GM12878 (cell line): ENCODE measurements around the gene KCTD16. TPM values are rescaled to one million over a fixed set of nuclear protein-coding genes. Genes with fewer than 3 reads are reported as not detected.
A peak's percentile ranks its signal among the peaks of the same experiment; 100 is the strongest.

Experiments used
- CBX3 ChIP-seq: fragments of 200-600 bp; sonication (generic); IDR thresholded peaks from 2 replicates; pipeline ENCODE4 v1.6.1; 2016; ENCODE audit warnings: low read depth, borderline replicate concordance
- ESRRA ChIP-seq: IDR thresholded peaks from 2 replicates; pipeline ENCODE4 v1.6.1; 2012; ENCODE audit warnings: mild to moderate bottlenecking, low read length, improper control_type of control experiment
- ETV6 ChIP-seq, 2 experiments: fragments of 450-650 bp in 1 of 2; IDR thresholded peaks in 1 of 2; conservative IDR thresholded peaks in 1 of 2; 2 replicates each; pipeline ENCODE4 v1.6.1; 2014; ENCODE audit warnings: antibody characterized with exemption in 1 of 2, borderline replicate concordance in 1 of 2, low read depth in 1 of 2, mild to moderate bottlenecking in 1 of 2, moderate library complexity in 1 of 2
- KDM1A ChIP-seq: fragments of 200-600 bp; sonication (generic); IDR thresholded peaks from 2 replicates; pipeline ENCODE4 v1.6.1; 2016; ENCODE audit warnings: borderline replicate concordance
- MEF2B ChIP-seq: fragments of 450-650 bp; IDR thresholded peaks from 2 replicates; pipeline ENCODE4 v1.6.1; 2018; ENCODE audit warnings: mild to moderate bottlenecking, moderate library complexity; ENCODE audit not compliant: partially characterized antibody, poor library complexity, severe bottlenecking
- MTA2 ChIP-seq: fragments of 450-650 bp; IDR thresholded peaks from 2 replicates; pipeline ENCODE4 v1.6.1; 2016; ENCODE audit warnings: low read depth, mild to moderate bottlenecking, moderate library complexity
- POLR2AphosphoS5 ChIP-seq: IDR thresholded peaks from 2 replicates; pipeline ENCODE4 v1.6.1; 2011; ENCODE audit warnings: mild to moderate bottlenecking, low read length, inconsistent platforms
- RELA ChIP-seq: fragments of 450-650 bp; IDR thresholded peaks from 2 replicates; pipeline ENCODE4 v1.8.0; 2014; ENCODE audit warnings: borderline replicate concordance; ENCODE audit not compliant: partially characterized antibody
- SIX5 ChIP-seq: IDR thresholded peaks from 2 replicates; pipeline ENCODE4 v1.6.1; 2011; ENCODE audit warnings: mild to moderate bottlenecking, low read depth, low read length, moderate library complexity; ENCODE audit not compliant: severe bottlenecking
- TAF1 ChIP-seq: IDR thresholded peaks from 2 replicates; pipeline ENCODE4 v1.6.1; 2011; ENCODE audit warnings: mild to moderate bottlenecking, low read depth, low read length, borderline replicate concordance
- TBL1XR1 ChIP-seq: IDR thresholded peaks from 2 replicates; pipeline ENCODE4 v1.6.1; 2012; ENCODE audit warnings: low read depth, low read length, improper control_type of control experiment
- TCF12 ChIP-seq: IDR thresholded peaks from 2 replicates; pipeline ENCODE4 v1.6.1; 2011; ENCODE audit warnings: low read depth, mild to moderate bottlenecking, low read length
- TCF7 ChIP-seq: IDR thresholded peaks from 2 replicates; pipeline ENCODE4 v1.6.1; 2014; ENCODE audit warnings: antibody characterized with exemption, borderline replicate concordance
- ZNF274 ChIP-seq: IDR thresholded peaks from one replicate; pipeline ENCODE4 v1.8.0; 2011; ENCODE audit not compliant: insufficient read length, insufficient read depth
- ZNF384 ChIP-seq: IDR thresholded peaks from 2 replicates; pipeline ENCODE4 v1.6.1; 2012; ENCODE audit warnings: low read depth, mild to moderate bottlenecking, low read length, improper control_type of control experiment, borderline replicate concordance
- polyA plus RNA-seq, 11 experiments: library from polyadenylated mRNA; depleted of rRNA in 4 of 11; unstranded in 6 of 11; stranded (reverse) in 5 of 11; fragments of >200 nt; fragmentation: Nextera tagmentation in 4 of 11; fragmentation: Illumina TruSeq in 1 of 11; extraction: Ambion mirVana in 4 of 11; extraction: Trizol in 1 of 11; gene quantifications; 1 replicate in 1 of 11; 2 replicates in 10 of 11; pipeline versions ENCODE4 v1.2.1 to v1.2.3, GENCODE V29; 2011 to 2016; ENCODE audit warnings: inconsistent platforms in 2 of 11, missing spikeins in 2 of 11, low read depth in 1 of 11
- total RNA-seq, 4 experiments: library from RNA; depleted of rRNA in 3 of 4; stranded (reverse); fragments of >200 nt in 3 of 4; fragmentation: Illumina TruSeq in 1 of 4; extraction: Trizol in 1 of 4; gene quantifications; 2 replicates each; pipeline versions ENCODE4 v1.2.1 to v1.2.3, GENCODE V29; 2013 to 2021
- TF ChIP-seq, protein P1 (sequence below): fragments of 450-650 bp; IDR thresholded peaks from 2 replicates; pipeline ENCODE4 v1.6.1; 2017; ENCODE audit warnings: antibody characterized with exemption, mild to moderate bottlenecking, moderate library complexity
- TF ChIP-seq, protein P2 (sequence below): fragments of 450-650 bp; IDR thresholded peaks from 2 replicates; pipeline ENCODE4 v1.6.1; 2017; ENCODE audit warnings: mild to moderate bottlenecking, moderate library complexity
- TF ChIP-seq, protein P3 (sequence below): IDR thresholded peaks from 2 replicates; pipeline ENCODE4 v1.6.1; 2012; ENCODE audit warnings: low read depth, low read length, improper control_type of control experiment
- TF ChIP-seq, protein P4 (sequence below): IDR thresholded peaks from 2 replicates; pipeline ENCODE4 v1.6.1; 2011; ENCODE audit warnings: mild to moderate bottlenecking, low read depth, low read length, moderate library complexity; ENCODE audit not compliant: insufficient replicate concordance

Gene KCTD16
- total and polyA plus RNA-seq, 10 of the 15 experiments (the other 5 are each of a cell fraction or from before 2014, with no cell fraction given): 0.03 to 0.10 (median 0.06) TPM; not detected in 3

DNA sequence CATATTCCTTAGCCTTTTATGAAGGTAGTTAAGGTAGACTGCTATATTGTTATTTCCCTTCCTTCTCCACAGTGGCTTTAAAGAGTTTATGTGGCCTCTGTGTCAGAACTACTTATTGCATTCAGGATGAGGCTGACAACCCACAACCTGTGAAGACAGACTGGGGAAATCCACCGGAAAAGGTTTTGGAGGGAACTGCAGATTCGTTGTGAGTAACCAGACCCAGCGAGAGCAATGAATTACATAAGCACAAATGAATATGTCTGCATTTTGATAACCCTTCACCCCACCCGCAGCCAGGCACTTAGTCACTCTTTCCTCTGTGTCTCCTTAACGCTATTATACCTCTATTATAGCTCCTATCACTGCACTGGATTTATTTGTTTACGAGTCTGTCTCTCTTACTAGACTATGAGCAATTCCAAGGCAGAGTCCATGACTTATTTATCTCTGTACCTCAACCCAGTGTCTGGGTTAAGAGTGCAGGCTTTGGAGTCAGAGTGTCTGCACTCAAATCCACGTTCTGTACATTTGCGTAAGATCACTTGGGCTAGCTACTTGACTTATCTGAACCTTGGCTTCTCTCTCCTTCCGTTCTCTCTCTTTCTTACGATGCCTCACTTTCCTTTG is 19.2 kb downstream of the KCTD16 start (continued):
- TF ChIP-seq, protein P1, sequence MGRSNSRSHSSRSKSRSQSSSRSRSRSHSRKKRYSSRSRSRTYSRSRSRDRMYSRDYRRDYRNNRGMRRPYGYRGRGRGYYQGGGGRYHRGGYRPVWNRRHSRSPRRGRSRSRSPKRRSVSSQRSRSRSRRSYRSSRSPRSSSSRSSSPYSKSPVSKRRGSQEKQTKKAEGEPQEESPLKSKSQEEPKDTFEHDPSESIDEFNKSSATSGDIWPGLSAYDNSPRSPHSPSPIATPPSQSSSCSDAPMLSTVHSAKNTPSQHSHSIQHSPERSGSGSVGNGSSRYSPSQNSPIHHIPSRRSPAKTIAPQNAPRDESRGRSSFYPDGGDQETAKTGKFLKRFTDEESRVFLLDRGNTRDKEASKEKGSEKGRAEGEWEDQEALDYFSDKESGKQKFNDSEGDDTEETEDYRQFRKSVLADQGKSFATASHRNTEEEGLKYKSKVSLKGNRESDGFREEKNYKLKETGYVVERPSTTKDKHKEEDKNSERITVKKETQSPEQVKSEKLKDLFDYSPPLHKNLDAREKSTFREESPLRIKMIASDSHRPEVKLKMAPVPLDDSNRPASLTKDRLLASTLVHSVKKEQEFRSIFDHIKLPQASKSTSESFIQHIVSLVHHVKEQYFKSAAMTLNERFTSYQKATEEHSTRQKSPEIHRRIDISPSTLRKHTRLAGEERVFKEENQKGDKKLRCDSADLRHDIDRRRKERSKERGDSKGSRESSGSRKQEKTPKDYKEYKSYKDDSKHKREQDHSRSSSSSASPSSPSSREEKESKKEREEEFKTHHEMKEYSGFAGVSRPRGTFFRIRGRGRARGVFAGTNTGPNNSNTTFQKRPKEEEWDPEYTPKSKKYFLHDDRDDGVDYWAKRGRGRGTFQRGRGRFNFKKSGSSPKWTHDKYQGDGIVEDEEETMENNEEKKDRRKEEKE: no peak
- TF ChIP-seq ZNF384 (no peak), TAF1 (no peak), TCF12 (no peak), POLR2AphosphoS5 (no peak), RELA (peak; percentile 92), CBX3 (no peak), MEF2B (no peak), TCF7 (no peak), KDM1A (no peak), ESRRA (no peak), ZNF274 (no peak), TBL1XR1 (peak; percentile 36; the same call in 1 of the 2 replicates), ETV6 (conservative IDR thresholded peaks at IDR 0.05 in 1 of 2, IDR thresholded peaks at IDR 0.05 in 1 of 2; ENCODE audit: borderline replicate concordance in 1 of 2, low read depth in 1 of 2) (peak in 1 of 2 experiments; percentile 81; a peak in 2 of 4 replicates), SIX5 (no peak), MTA2 (peak; percentile 43; the same call in 1 of the 2 replicates)
- TF ChIP-seq, protein P2, sequence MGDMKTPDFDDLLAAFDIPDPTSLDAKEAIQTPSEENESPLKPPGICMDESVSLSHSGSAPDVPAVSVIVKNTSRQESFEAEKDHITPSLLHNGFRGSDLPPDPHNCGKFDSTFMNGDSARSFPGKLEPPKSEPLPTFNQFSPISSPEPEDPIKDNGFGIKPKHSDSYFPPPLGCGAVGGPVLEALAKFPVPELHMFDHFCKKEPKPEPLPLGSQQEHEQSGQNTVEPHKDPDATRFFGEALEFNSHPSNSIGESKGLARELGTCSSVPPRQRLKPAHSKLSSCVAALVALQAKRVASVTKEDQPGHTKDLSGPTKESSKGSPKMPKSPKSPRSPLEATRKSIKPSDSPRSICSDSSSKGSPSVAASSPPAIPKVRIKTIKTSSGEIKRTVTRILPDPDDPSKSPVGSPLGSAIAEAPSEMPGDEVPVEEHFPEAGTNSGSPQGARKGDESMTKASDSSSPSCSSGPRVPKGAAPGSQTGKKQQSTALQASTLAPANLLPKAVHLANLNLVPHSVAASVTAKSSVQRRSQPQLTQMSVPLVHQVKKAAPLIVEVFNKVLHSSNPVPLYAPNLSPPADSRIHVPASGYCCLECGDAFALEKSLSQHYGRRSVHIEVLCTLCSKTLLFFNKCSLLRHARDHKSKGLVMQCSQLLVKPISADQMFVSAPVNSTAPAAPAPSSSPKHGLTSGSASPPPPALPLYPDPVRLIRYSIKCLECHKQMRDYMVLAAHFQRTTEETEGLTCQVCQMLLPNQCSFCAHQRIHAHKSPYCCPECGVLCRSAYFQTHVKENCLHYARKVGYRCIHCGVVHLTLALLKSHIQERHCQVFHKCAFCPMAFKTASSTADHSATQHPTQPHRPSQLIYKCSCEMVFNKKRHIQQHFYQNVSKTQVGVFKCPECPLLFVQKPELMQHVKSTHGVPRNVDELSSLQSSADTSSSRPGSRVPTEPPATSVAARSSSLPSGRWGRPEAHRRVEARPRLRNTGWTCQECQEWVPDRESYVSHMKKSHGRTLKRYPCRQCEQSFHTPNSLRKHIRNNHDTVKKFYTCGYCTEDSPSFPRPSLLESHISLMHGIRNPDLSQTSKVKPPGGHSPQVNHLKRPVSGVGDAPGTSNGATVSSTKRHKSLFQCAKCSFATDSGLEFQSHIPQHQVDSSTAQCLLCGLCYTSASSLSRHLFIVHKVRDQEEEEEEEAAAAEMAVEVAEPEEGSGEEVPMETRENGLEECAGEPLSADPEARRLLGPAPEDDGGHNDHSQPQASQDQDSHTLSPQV: no peak
- TF ChIP-seq, protein P3, sequence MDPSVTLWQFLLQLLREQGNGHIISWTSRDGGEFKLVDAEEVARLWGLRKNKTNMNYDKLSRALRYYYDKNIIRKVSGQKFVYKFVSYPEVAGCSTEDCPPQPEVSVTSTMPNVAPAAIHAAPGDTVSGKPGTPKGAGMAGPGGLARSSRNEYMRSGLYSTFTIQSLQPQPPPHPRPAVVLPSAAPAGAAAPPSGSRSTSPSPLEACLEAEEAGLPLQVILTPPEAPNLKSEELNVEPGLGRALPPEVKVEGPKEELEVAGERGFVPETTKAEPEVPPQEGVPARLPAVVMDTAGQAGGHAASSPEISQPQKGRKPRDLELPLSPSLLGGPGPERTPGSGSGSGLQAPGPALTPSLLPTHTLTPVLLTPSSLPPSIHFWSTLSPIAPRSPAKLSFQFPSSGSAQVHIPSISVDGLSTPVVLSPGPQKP: no peak
- TF ChIP-seq, protein P4, sequence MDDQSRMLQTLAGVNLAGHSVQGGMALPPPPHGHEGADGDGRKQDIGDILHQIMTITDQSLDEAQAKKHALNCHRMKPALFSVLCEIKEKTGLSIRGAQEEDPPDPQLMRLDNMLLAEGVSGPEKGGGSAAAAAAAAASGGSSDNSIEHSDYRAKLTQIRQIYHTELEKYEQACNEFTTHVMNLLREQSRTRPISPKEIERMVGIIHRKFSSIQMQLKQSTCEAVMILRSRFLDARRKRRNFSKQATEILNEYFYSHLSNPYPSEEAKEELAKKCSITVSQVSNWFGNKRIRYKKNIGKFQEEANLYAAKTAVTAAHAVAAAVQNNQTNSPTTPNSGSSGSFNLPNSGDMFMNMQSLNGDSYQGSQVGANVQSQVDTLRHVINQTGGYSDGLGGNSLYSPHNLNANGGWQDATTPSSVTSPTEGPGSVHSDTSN: no peak
